ENCODE results near the gene KIAA1210.

GRCh38 chrX:119090627-119091026 lies 37.0 kb downstream of the KIAA1210 start:
- TF ChIP-seq GATA2 (IDR thresholded peaks at IDR 0.05; ENCODE audit: low read depth, low read length) (no peak), GATA3 (IDR thresholded peaks at IDR 0.05; ENCODE audit: low read depth, low read length) (no peak)

All from SH-SY5Y (cell line).